GM21423 (cell line): ENCODE measurements around the gene LRRK1.

Source experiments
- ATAC-seq: cut with Tn5 transposase; IDR thresholded peaks from one replicate; pipeline ENCODE4 v1.9.1; 2021; ENCODE audit warnings: mild to moderate bottlenecking, moderate library complexity; ENCODE audit not compliant: unreplicated experiment

LRRK1 gene

DNA sequence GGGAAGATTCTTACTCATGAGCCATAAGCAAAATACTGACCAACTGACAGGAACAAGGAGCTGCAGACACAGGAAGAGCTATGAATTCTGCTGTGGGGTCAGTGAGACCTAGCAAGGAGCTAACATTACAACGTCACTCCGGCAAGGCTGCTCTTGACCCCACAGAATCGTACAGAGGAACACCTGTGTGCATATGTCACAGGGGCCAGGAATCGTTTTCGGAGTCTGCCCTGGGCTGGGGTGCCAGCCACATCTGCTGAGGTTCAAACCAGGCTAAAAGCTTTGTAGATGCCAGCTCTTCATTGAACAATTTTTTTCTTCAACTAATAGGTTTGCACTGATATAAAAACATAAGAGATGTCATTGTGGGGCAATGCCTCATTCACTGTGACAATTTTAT, 82.6 kb downstream of the LRRK1 start:
- no peak for ATAC-seq

DNA sequence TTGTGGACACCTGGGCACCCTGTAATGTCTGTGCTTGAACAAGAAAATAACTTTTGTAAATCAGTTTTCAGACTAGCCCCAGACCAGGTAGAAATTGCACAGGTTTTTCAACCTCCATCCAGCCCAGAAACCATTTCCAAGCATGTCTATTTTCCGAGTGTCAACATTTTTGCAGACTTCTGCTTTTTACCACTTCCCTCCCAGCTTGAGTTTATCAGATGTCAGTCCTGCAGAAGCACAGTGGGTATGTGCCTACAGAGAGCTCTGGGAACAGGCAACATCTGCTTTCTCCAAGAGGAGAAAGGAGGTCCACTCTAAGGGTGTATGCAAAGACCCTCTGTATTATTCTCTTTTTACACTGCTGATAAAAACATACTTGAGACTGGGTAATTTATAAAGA, 83.9 kb downstream of the LRRK1 start:
- no peak for ATAC-seq

DNA sequence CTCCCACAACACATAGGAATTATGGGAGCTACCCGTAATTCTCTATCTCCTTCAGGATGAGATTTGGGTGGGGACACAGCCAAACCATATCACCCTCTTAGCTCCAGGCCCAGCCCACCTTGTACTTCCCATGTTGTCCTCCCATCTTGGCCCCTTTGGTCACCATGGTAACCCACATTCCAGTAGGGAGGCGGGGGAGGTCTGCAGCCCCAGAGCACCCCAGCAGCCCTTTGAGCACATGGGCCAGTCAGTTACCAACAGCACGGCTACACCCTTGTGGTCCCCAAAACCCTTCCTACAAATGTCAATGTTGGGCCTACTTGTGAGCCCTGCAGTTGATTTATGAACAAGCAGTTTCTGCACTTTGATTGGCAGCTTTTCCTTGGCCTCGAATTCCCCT, 84.5 kb downstream of the LRRK1 start:
- no peak for ATAC-seq

DNA sequence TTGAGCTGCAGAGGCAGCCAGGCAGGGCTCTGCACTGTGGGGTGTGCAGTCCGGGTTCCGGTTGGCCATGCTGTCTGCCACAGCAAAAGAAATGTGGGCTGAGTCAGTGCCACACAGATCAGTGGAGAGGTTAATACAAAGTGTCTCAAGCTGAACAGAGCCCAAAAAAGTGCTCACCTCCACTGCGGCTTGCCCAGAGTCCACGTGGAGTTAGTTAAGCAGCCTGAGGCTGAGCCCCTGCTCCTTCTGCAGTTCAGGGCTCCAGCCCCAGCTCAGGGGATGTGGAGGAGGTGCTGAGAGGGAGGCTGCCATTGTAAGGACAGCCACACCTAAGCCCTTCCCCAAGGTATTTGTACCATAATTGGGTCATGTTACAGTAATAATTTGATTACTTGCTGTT, 85.3 kb downstream of the LRRK1 start:
- ATAC-seq, result no peak

DNA sequence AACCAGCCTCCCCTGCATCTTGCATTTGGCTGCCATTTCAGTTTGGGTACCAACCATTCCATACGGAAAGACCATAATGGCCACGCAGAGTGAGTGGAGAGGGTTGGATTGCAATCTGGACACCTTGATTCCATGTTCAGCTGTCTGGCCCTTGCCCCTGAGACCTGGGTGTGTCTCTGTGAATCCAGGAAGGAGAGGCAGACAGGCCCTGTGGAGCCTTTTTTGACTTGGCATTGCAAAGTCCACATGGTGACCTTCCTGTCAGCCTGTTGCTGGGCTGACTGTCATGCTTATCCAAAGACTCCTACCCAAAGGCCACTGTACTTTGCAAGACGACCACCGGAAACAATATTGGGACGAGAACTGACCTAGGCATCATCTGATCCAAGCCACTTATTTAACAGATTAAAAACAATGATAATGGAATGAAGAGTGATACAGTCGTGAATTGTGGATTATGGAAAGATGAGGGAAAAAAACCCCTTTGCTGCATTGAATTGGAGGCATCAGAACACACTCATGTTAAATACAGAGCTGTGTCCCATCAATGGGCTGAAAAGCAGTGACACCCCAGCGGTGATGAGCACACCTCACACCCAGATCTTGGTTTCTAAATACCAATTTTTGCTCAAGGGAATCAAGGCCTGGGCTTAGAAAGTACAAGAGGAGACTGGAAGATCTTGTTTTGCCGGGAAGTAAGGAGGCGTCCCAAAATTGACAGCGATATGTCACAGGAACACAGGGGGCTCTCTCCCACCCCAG, 86.0 kb downstream of the LRRK1 start:
- ATAC-seq, result no peak

DNA sequence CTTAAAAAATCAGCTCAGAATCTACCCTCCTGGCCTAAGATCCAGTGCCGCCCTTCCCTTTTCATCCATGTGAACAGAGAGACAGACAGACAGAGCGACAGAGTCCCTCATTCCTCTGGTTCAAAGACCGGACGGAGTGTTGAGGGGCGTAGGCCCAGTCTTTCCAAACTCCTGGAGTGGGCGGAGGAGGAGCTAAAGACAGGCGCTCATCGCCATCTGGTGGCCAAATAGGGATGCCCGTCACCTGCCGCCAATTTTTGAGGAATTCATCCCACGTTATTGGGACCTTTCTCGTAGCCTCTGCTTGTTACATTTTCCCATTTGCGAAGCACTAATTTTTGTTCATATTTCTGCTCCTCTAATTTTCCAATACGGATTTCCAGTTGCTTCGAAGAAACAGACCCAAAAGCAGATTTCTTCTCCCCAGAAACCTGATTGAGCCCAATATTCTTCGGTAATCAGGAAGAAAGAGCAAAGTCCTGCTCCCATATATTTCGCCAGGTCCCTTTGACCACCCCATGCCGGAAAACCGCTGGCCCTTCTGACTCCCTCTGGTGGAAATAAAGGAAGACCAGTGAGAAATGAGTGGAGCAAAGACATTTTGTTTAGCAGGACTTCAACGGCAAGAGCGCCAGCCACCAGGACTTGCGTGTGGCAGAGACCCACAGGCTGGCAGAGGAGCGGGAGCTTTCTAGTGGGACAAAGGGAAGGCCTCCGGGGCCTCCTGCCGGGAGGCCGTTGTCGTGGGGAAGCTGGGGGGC, 88.0 kb downstream of the LRRK1 start:
- ATAC-seq, result peak; percentile 53

DNA sequence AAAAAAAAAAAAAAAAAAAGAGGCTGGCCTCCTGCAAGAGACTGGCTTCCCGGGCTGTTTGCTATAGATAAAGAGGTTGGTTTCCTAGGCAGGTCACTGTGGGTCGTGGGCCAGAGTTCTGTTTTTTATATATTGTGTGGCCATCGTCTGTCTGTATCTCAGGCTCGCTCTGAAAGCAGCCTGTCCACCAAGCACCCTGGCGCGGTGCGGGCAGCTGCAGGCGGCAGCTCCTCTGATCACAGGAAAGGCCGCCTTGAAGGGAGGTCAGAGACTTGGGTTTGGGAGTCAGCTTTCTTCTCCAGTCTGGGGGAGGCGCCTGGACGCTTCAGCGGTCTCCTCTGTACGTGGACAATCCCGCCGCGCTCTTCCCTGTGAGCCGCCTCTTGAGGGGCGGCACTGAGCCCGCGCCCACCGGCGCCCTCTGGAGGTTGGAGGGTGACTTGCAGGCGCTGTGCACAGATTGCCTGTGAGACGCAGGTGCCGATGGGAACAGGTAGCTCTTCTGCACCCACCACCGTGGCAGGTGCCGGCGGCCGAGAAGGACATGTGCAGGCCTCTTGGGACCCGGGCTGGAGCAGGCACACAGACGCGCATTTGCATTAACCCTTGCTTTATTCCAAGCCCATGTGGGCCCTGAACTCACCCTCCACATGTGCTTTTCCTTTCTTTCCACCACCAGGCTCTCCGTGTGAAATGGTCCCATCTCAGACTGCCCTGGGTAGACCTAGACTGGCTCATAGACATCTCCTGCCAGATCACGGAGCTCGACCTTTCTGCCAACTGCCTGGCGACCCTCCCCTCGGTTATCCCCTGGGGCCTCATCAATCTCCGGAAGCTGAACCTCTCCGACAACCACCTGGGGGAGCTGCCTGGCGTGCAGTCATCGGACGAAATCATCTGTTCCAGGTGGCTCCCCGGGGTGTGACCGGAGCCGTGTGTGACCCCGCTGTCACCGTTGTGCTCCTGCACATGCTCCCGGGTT, 89.3 kb downstream of the LRRK1 start:
- ATAC-seq, result peak; percentile 84

DNA sequence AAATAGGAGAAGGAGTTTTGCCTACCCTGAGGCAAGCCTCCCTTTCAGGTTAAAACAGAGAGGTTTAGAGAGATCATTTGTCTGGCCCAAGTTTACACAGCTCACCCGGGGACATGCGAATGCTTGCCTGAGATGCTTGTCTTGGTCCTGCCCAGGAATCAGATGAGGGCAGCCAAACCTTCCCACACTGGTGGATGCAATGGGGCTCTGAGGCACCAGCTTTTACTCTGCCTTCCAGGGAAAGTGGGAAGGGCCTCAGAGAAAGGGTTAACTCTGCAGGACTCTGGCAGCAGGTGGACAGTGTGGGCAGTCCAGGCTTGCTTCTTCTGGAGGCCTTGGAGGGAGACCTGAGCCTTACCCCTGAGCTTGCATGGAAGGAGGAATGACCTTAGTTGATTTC, 90.0 kb downstream of the LRRK1 start:
- no peak for ATAC-seq

DNA sequence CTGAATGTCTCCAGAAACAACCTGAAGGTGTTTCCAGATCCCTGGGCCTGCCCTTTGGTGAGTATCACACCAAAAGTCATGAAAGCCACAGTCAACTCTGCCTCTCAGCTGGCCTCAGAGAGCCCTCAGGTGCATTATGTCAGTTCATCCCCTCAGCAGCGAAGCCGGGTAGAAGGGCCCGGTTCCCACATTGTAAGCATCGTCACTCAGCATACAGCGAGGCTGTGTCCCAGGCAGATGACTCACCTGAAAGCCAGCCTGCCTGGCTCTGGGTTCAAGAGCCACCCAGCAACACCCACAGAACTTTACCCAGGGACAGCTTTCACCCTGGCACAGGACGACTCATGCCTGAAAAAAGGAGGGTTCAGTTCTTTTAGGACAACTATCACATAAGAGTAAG, 91.6 kb downstream of the LRRK1 start:
- no peak for ATAC-seq

DNA sequence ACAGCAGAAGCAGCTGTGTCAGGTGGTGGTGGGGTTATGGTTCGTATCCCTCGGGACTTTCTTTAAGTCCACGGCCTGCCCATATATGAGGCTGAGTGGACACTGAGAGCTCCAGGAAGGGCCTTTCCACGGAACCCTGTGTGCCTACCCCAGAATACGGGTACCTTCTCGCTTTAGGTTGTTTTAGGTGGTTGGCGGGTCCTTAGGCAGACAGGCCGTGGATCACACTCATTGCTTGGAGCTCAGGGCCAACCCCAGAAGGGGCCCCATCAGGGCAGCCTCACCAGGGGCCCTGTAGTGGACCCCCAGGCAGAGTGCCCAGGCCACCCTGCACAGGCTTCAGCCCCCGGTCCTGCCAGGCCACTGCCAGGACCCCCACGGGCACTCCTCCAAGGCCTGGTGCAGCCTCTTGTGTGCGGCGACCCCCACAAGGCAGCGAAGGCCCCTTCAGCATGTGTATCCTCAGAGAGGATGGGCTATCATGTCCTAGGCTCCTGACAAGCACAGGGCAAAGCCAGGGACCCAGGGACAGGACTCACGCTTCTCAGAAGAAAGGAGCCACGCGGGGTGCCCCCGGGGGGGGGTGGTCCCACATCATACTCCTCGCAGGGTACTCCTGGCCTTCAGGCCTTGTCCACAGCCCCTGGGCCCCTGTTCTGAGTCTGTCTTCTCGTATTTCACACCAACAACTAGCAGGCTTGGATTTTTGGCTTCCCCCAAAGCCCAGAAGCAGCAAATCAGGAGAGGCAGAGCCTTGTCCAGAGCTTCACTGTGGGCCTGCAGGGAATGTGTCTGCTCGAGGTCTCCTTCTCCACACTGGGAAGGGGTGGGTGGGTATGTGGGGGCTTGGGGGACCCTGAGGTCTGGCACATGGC, 93.4 kb downstream of the LRRK1 start:
- ATAC-seq, result no peak

DNA sequence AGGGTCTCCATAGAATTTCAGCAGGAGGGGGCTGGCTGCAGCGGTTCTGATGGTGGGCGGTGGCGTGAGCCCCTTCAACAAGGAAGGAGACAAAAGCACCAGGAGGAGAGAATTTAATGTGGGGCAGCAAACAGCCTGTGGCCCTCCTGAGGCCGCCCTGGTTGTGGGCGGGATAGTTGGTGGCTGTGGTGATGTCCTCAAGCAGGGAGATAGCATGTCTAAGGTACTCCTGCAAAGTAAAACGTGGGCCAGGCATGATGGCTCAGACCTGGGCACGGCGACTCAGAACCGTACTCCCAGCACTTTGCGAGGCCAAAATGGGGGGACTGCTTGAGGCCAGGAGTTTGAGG, 94.0 kb downstream of the LRRK1 start:
- ATAC-seq, result no peak

DNA sequence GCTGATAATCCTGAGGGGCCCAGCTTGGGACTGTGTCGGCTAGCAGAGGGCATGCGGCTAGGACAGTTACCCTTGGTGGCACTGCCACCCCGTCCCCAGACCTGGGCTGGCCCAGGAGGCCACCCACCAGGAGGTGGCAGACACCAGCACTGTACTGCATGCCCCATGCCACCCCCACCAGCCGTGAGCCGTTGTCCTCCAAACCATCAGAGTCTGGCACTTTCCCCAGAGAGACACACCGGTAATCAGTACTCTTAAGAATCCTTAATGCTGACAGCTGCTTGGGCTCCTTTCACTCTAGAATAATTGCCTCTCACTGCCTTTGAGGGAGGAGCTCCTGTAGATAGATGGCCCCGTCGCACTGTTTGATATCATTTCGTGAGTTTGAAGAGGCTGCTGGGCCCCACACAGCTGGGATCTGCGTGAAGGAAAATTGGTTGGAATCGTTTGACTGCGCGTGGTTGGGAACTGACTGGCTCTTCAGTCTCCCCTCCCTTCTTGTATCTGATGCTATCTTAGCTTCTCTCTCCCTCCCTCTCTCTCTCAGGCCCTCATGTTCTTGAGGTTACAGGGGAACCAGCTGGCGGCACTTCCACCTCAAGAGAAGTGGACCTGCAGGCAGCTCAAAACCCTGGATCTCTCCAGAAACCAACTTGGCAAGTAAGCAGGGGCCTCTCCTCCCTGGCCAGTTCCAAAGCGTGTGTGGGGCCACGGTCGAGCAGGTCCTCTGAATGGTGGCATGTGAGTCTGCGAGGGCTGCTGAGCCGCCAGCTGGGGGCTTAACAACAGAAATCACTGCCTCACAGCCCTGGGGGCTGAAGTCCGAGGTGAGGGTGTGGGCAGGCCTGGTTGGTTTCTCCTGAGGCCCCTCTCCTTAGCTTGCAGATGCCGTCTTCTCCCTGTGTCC, 94.9 kb downstream of the LRRK1 start:
- no peak for ATAC-seq

DNA sequence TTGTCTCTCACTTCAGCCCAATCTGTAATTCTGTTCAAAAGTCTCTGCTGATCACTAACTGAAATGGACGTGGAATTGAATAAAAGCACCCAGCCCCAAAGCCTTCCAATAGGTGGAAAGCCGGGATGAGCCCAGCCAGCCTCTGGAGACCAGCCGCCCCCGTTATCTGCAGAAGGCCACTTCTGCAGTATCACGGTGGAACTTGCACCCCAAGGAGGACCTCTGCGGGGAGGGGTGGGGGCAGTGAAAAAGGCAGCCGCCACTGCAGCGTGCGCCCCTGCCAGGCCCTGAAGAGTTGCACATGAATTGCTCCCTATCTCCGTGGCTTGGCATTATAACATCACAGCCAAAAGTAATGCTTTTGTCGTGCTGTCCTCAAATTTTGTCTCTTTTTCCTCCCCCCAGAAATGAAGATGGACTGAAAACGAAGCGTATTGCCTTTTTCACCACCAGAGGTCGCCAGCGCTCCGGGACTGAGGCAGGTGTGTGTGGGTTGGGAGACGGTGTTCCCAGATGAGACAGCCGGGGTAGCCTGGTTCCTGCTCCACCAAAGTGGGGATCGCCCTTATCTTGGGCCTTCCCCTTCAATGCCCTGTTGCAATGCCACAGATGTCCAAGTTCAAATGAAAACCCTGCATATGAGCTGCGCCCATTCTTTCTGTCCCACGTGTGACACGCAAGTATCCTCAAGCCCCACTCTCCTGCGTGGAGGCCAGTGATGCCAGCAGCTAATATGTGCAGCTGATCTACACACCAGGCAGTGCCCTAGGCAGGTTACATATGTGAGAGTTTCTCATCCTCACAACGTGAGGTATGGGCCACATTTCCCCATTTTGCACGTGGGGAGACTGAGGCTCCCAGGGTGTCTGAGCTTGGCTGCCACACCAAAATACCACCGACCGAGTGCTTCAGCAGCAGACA, 96.0 kb downstream of the LRRK1 start:
- ATAC-seq, result peak; percentile 51

DNA sequence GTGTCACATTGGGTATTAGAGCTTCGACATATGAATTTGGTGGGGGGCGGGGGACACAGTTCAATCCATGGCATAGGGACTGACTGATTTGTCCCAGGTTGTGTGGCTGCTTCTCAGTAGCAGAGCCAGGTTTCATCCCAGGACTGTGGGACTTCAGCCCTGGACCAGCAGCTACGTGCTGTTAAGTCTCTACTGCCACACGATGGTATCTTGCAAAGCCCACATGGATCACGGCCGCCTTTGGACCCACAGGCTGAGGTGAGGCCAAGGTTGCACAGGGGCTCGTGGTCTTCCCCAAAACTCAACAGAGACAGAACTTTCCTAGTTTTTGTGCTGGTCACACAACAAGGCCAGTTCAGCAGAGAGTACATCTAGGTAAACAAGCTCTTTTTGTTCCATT, 97.4 kb downstream of the LRRK1 start:
- ATAC-seq, result no peak

DNA sequence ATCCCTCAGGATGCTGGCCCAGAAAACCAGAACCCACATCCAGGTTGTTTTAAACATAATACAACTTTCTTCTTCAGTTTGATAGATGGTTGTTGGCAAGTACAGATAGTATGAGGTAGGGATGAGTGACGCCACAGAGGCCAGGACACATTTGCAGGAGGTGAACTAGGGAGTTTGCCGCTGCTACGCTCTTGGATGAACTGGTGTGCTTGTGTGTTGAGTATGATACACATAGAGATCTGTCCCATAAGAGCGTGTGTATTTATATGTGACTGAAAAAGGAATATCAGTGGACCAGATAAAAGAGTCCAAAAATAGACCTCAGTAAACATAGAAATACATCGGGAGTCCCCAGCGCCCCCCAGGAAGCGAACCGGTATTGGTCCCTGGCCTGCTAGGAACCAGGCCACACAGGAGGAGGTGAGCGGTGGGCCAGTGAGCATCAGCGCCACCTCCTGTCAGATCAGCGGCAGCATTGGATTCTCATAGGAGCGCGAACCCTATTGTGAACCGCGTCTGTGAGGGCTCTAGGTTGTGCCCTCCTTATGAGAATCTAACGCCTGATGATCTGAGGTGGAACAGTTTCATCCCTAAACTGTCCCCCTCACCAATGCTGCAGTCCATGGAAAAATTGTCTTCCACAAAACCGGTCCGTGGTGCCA, 98.1 kb downstream of the LRRK1 start:
- no peak for ATAC-seq

DNA sequence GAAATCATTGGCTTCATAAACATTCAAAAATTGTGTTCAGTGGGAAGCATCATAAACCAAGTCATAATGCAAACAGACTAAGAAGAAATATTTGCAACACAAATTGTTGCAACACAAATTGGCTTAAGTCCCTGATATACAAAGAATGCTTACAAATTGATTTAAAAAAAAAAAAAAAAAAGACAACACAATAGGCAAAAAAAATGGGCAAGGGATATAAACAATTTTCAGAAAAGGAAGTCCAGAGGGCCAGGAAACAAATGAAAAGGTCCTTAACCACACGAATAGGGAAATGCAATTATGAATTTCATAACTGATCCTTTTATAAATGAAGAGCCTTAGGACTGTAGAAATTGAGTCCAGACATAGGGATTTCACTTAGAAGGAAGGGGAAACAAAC, 98.9 kb downstream of the LRRK1 start:
- ATAC-seq, result no peak

DNA sequence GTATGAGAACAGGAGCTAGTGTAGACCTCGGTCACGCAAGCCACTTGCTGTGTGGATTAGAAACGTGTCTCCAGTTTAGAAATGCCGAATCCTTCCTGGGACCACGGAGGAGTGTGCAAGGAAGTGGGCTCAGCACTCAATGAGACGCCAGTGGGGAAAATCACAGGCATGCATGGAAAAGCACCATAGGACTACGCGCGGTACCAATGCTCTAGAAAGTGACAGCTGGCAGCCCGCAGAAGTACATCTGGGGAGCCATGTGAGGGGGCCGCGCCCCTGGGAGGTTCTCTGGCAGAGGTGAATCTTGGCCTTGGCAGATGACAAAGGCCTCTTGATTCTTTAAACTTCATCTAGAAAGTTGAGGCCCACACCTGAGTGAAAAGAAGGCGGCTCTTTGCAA, 99.3 kb downstream of the LRRK1 start:
- ATAC-seq, result no peak

DNA sequence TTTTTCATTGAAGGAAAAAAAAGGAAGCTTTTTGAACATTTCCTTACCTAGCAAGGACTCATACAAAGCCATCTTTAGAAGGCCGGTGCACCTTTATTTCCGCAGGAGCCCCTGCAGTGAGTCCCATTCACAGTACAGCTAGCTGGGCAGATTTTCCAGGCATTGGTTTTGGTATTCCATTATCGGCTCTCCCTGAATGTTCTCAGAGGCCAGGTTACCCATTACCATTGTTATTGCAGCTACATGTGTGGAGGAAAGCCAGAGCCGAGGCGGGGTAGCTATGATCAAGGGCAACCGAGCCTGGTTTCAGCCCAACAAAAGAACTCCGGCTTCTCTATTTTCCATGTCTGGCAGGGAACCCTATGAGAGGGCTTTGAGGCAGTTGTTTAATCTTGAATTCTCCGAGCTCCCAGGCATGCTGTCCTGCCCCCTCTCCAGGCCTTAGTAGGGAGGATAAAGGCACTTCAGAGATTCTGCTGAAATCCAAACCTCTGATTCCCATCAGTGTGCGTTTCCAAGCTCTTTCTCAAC, 100.3 kb downstream of the LRRK1 start:
- no peak for ATAC-seq
